Urothelium cell line (cell line): ENCODE measurements around the gene MYL12A.
"Not testable (repeated sequence)": the region's sequence is repeated elsewhere in the genome, so short reads cannot be mapped to it uniquely, and the experiment has no call there.

Experiments
- DNase-seq: peaks from one replicate; pipeline ENCODE4 v3.0.0; 2011; ENCODE audit warnings: low spot score, mixed read lengths
- FAIRE-seq: peaks from 2 replicates; lab custom pipeline; 2011; peaks lifted over from hg19 to GRCh38; lab: Jason Lieb, UNC

Gene MYL12A

DNA sequence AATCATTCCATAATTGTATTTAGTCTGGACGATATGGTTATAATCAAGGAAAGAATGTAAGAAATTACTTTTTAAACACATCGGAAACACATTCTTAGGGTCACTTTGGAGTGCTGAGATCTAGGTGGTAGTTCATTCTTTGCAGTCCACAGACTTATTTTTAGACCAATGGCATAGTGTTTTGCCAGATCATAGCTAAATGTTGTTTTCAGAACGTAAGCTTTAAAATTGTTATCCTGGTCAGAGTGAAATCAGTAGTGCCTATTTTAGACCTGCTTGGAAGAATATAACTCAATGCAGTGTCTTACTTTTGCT, 4.3 kb downstream of the MYL12A start:
- no peak for FAIRE-seq
- DNase-seq: no peak

- FAIRE-seq: no peak
- no peak for DNase-seq
These were observed 5.2 kb downstream of the MYL12A start for GRCh38 chr18:3252843-3253242.

DNA sequence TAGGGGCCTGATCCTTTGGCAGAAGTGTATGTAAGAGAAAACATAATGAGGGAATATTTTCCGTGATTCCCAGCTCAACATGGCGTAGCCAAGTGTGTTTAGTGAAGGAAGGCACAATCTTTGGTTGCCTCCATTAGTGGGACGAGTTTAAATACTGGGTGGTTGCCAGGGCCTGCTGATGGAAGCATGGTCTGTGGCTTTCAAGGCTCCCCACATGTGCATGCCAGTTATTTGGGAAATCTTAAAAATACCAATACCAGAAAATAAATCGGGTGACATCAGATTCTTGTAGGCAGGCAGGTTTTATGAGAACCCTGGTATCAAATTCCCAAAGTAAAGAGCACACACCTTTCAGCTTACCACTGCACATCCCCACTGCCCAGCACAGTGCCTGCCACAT, 7.1 kb downstream of the MYL12A start:
- DNase-seq (no peak), FAIRE-seq (no peak)

DNA sequence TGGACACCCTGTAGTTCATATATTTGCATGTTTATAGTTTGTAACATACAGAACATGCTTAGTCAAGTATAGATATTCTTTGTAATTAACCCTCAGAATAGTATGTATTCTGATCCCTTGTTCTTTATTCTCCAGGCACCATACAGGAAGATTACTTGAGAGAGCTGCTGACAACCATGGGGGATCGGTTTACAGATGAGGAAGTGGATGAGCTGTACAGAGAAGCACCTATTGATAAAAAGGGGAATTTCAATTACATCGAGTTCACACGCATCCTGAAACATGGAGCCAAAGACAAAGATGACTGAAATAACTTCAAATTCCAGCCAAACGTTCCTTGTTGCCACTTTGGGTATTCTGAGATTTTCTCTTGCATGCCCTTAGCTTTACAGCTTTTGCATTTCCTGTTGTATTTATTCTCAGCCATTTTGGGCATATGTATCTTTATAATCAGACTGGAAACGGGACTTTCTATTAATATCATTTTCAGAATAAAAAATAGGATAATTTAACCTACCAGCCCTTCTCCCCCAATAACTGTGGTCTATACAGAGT, 8.1 kb downstream of the MYL12A start:
- peak; percentile 82 for FAIRE-seq
- no peak for DNase-seq

GRCh38 chr18:3256693-3257626, 9.4 kb downstream of the MYL12A start:
- DNase-seq (peak; percentile 77), FAIRE-seq (peak; percentile 46)

DNA sequence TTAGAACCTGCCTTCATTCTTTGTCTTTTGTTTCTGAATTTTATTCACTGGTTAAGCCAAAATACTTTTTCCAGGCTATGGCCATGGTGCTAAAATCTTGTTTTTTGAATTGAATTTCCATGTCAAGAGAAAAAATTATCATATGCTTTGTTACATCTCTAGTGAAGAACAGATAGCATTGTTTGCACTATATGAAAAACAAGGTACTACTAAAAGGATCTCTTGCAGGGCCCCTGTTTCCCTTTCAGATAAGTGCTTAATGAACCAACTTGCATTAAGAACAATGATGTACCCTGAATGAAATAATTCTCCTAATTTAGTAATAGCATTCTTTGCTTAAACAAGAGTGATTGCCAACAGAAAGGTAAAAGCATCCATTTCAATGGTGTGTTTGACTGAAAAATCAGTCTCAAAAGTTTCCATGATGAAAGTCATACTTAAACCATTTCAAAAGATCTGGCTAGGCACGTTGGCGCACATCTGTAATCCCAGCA, 10.1 kb downstream of the MYL12A start:
- no peak for FAIRE-seq

GRCh38 chr18:3260995-3261372, 13.4 kb downstream of the MYL12A start:
- FAIRE-seq (peak; percentile 80), DNase-seq (no peak)

More for the DNA sequence above, 10.1 kb downstream of the MYL12A start:
- DNase-seq: no peak

DNA sequence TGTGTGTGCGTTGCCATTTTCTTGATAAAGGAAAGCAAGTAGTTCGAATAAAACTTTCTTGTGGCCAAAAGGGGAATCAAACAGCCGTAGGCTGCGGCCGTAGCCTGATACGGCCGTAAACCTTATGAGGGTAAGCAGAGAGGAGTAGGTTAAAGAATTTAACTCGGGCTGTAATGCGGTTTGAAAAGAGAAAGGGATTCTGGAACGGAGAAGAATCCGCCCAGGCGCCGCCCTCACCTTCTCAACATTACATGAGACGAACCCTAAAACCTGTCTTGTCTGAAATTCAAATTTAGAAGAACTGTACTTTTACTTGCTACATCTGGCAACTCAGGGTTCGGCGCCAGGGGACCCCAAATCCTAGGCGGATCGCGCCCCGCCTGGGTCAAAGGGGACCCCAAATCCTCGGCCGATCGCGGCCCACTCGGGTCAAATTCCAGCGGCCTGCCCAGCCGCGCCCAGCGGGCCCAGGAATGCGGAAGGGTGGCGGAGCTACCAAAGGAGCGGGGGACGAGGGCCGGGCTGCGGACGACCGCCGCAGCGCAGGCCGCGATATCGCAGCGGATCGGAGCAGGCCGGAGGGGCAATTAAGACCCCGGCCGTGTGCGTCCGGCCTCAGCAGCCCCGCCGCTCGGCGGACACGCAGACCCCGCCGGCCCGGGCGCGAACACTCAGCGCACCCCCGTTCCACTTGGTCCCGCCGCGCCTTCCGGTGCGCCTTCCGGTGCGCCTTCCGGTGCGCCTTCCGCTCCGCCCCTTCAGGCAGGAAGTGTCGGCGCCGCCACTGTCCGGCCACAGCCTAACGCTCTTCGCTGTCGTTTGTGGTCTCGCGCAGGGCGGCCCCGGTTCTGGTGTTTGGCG, 14.0 kb downstream of the MYL12A start, which contains the start of gene MYL12B:
Gene MYL12B, plus strand, starts transcription at position 761 of the 861 bp plus-strand sequence. CDS start 10,766 bp downstream, outside the sequence.
- peak; percentile 99 for FAIRE-seq
- peak; percentile 96 for DNase-seq

- DNase-seq (no peak), FAIRE-seq (peak; percentile 58)
These were observed 14.9 kb downstream of the MYL12A start for GRCh38 chr18:3262234-3263131.

GRCh38 chr18:3263132-3263700, 15.6 kb downstream of the MYL12A start:
- FAIRE-seq (no peak), DNase-seq (no peak)

DNA sequence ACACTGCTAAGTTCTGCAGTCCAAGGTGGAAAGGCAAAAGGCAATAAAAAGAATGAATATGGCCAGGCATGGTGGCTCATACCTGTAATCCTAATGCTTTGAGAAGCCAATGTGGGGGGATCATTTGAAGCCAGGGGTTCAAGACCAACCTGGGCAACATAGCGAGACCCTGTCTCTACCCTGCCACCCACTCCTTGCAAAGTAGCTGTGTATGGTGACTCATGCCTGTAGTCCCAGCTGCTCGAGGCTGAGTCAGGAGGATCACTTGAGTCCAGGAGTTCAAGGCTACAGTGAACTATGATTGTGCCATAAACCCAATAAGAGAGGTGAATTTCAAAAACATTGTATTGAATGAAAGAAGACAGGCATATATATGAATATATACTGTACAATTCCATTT, 16.8 kb downstream of the MYL12A start:
- no peak for DNase-seq
- FAIRE-seq: peak; percentile 79

- FAIRE-seq (no peak), DNase-seq (no peak)
These were observed 18.0 kb downstream of the MYL12A start for GRCh38 chr18:3265564-3266033.

DNA sequence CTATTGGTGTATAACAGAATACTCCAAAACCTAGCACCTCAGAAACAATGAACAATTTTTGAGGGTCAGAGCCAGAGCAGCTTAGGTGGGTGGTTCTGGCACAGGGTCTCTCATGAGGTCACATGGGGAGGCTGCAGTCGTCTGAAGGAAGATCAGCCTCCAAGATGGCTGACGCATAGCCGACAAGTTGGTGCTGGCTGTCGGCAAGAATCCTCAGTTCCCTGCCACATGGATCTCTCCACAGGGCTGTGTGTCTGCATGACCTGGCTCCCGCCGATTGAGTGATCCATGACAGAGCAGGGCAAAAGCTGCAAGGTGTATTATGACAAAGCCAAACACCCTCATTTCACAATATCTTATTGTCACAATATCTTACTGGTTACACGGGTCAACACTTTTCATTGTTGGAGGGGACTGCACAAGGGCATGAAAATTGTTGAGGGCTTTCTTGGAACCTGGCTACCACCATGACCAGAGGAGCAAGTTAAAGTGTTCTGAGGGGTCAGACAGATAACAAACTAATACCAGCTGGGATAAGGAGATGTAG, 18.5 kb downstream of the MYL12A start:
- DNase-seq: no peak
- no peak for FAIRE-seq

DNA sequence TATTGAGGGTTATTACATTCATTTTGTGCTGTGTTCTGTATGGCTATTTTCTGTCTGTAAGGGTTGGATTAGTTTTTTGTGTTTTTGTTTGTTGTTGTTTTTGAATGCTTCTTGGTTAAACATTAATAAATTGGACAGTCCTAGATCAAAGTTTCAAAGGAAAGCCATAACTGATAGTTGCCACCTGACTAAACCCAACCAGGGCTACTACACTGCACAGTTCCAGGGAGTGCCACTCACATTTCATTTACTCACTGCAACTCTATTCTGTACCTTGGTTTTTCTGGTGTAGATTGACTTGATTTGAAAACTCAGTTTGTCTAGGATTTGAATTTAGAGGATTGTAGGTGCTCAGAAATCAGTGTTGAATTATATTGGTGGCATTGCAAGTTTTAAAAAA, 20.7 kb downstream of the MYL12A start:
- DNase-seq (no peak), FAIRE-seq (no peak)

- DNase-seq (no peak), FAIRE-seq (no peak)
These were observed 21.8 kb downstream of the MYL12A start for GRCh38 chr18:3269241-3269913.

DNA sequence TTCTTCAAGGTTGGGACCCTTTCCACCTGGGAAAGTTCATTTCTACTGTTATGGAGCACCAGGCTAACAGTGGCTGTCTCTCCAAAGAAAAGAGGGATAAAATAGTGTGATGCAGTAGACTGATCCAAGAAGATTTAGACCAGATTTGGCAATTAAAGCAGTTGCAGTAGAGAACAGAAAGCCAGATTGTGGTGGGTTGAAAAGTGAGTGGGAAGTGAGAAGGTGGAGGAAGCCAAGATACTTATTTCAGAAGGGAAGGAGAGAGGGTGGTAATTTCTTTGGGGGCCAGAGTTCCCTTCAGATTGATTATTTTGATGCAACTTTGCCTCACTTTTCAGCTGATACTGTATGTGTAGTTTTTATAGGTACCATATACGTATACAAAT, 22.3 kb downstream of the MYL12A start:
- FAIRE-seq (no peak), DNase-seq (no peak)

GRCh38 chr18:3273042-3273441, 25.4 kb downstream of the MYL12A start:
- FAIRE-seq: no peak
- DNase-seq: no peak

- FAIRE-seq: peak; percentile 37
- not testable (repeated sequence) for DNase-seq
These were observed 30.1 kb downstream of the MYL12A start for GRCh38 chr18:3277643-3278213.
